Adrenal gland (tissue), 12 donors: ENCODE measurements around the gene NLRC5. TPM values are rescaled to one million over a fixed set of nuclear protein-coding genes. Genes with fewer than 3 reads are reported as not detected.
A peak's percentile ranks its signal among the peaks of the same experiment; 100 is the strongest.
"Not testable (repeated sequence)": the region's sequence is repeated elsewhere in the genome, so short reads cannot be mapped to it uniquely, and the experiment has no call there.

Experiments used
- DNase-seq, 7 donors: peaks; one replicate each; pipeline ENCODE4 v3.0.0-alpha.2; 2019 to 2020
- H3K27ac ChIP-seq, 5 donors: fragments of 200-600 bp; sonication (generic) in 4 of 5; 1 replicate in 3 of 5; 2 replicates in 2 of 5; pipeline versions ENCODE4 v1.5.1 to v1.8.0; 2016 to 2020; ENCODE audit warnings: mild to moderate bottlenecking in 1 of 5
- H3K27me3 ChIP-seq: fragments of 200-600 bp; 2 replicates; pipeline ENCODE4 v1.8.0; 2021
- H3K36me3 ChIP-seq, 2 donors: fragments of 200-600 bp; replicated peaks in 1 of 2; 1 replicate in 1 of 2; 2 replicates in 1 of 2; pipeline versions ENCODE4 v1.5.1 to v1.8.0; 2018 to 2022
- H3K4me1 ChIP-seq, 2 donors: fragments of 200-600 bp; replicated peaks in 1 of 2; 1 replicate in 1 of 2; 2 replicates in 1 of 2; pipeline versions ENCODE4 v1.5.1 to v1.8.0; 2018 to 2021
- H3K4me3 ChIP-seq, 4 donors: fragments of 200-600 bp; sonication (generic) in 3 of 4; one replicate each; pipeline ENCODE4 v1.5.1; 2016 to 2018
- H3K9me3 ChIP-seq, 3 donors: fragments of 200-600 bp; sonication (generic) in 1 of 3; replicated peaks in 1 of 3; 1 replicate in 2 of 3; 2 replicates in 1 of 3; pipeline versions ENCODE4 v1.5.1 to v1.8.0; 2016 to 2021
- POLR2A ChIP-seq, 2 donors: fragments of 450-650 bp; IDR thresholded peaks; one replicate each; pipeline ENCODE4 v1.6.1; 2017; ENCODE audit warnings: antibody characterized with exemption in 2 of 2, mild to moderate bottlenecking in 2 of 2, moderate library complexity in 1 of 2
- WGBS, 4 donors: extraction: QIAGEN DNeasy Blood & Tissue Kit in 2 of 4; methylation state at CpG; one replicate each; pipeline versions ENCODE4 v1.1.5 to v1.1.7; 2013 to 2017; 5-methylcytosine and 5-hydroxymethylcytosine counted together
- intact Hi-C, 2 donors: fragments of 100-400 bp; cut with DNase I; formaldehyde crosslinking; loops; one replicate each; pipeline versions ENCODE4 v1.14.1 to v1.15.0; 2022 to 2023
- polyA plus RNA-seq, 3 donors: library from polyadenylated mRNA; stranded (reverse); fragments of 200-250 nt in 2 of 3; fragments of 350-450 nt in 1 of 3; fragmentation: Illumina TruSeq in 1 of 3; extraction: RNeasy Lipid Tissue Mini Kit (QIAGEN cat#74804) in 1 of 3; gene quantifications; one replicate each; pipeline ENCODE4 v1.2.3, GENCODE V29; 2013 to 2014
- total RNA-seq, 9 donors: library from RNA; depleted of rRNA in 4 of 9; stranded (reverse); fragments of >200 nt in 4 of 9; fragments of 120-200 nt in 1 of 9; fragmentation: NEBNext Ultra II Directional in 1 of 9; extraction: Animal tissue kit (Norgen Biotek cat#: 25700) in 1 of 9; gene quantifications; one replicate each; pipeline versions ENCODE4 v1.1.0 to v1.2.4, GENCODE V29; 2013 to 2023
- TF ChIP-seq, protein P1 (sequence below), 6 experiments: fragments of 450-650 bp in 4 of 6; fragments of 200-600 bp in 2 of 6; sonication (generic) in 1 of 6; IDR thresholded peaks; 1 replicate in 5 of 6; 2 replicates in 1 of 6; pipeline versions ENCODE4 v1.5.1 to v1.8.0; 2016 to 2021; ENCODE audit warnings: antibody characterized with exemption in 6 of 6, mild to moderate bottlenecking in 2 of 6, moderate library complexity in 1 of 6
- donor health status: healthy with polysubstance abuse.
- donor health status: Bipolar disorder and iron deficiency.
- donor health status: DM: yes; HTN: yes; CAD: no.
- donor health status: DM: no; HTN: no; CAD: no.
- donor health status: DM: no; HTN: no; CAD: no.
- donor health status: DM: yes; HTN: yes; CAD: no.

NLRC5 gene
- total and polyA plus RNA-seq, 12 donors: 6.0 to 89.0 (median 26.6) TPM

GRCh38 chr16:56985962-56986360 is 3.4 kb upstream of the NLRC5 start:
- Histone ChIP-seq H3K36me3 (no peaks in the 10 kb centered on the region), H3K27me3 (no peaks in the 10 kb centered on the region), H3K4me3 (no peak overlapping the region), H3K9me3 (no peaks in the 10 kb centered on the region), H3K4me1 (peaks cover 23 to 43% of the 10 kb centered on the region in 2 donors), H3K27ac (peak overlapping the region in 3 of 5 donors; percentile 55 to 86 (median 72))
- 48 to 85% (median 71%) methylated on average over 2 of the region's 2 CpGs for WGBS, 4 donors
- intact Hi-C loops: no loop called here
- no peak for DNase-seq
- TF ChIP-seq, protein P1, sequence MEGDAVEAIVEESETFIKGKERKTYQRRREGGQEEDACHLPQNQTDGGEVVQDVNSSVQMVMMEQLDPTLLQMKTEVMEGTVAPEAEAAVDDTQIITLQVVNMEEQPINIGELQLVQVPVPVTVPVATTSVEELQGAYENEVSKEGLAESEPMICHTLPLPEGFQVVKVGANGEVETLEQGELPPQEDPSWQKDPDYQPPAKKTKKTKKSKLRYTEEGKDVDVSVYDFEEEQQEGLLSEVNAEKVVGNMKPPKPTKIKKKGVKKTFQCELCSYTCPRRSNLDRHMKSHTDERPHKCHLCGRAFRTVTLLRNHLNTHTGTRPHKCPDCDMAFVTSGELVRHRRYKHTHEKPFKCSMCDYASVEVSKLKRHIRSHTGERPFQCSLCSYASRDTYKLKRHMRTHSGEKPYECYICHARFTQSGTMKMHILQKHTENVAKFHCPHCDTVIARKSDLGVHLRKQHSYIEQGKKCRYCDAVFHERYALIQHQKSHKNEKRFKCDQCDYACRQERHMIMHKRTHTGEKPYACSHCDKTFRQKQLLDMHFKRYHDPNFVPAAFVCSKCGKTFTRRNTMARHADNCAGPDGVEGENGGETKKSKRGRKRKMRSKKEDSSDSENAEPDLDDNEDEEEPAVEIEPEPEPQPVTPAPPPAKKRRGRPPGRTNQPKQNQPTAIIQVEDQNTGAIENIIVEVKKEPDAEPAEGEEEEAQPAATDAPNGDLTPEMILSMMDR (IDR thresholded peaks at IDR 0.05): no peak
- TF ChIP-seq POLR2A (IDR thresholded peaks at IDR 0.05): no peak

GRCh38 chr16:56986361-56986760 is 3.0 kb upstream of the NLRC5 start:
- intact Hi-C loops: no loop called here
- H3K27me3 ChIP-seq: no peaks in the 10 kb centered on the region
- no peak overlapping the region for H3K4me3 ChIP-seq
- 25 to 44% (median 44%) methylated on average over 1 of the region's 1 CpG; no CpG with 5 or more reads in 1 of the 4 donors for WGBS, 4 donors
- H3K4me1 ChIP-seq: peaks cover 25 to 44% of the 10 kb centered on the region in 2 donors
- H3K27ac ChIP-seq: peak overlapping the region in 2 of 5 donors; percentile 72 to 86
- DNase-seq: no peak
- no peaks in the 10 kb centered on the region for H3K9me3 ChIP-seq
- H3K36me3 ChIP-seq: no peaks in the 10 kb centered on the region
- no peak for TF ChIP-seq POLR2A (IDR thresholded peaks at IDR 0.05)
- TF ChIP-seq, protein P1 (IDR thresholded peaks at IDR 0.05): no peak

- H3K27me3 ChIP-seq, H3K4me3 ChIP-seq, intact Hi-C loops, H3K36me3 ChIP-seq, H3K9me3 ChIP-seq, DNase-seq: not testable (repeated sequence)
- Histone ChIP-seq H3K4me1 (peaks cover 25 to 44% of the 10 kb centered on the region in 2 donors), H3K27ac (peak overlapping the region in 1 of 5 donors; percentile 86)
- WGBS, 4 donors: 89 to 93% (median 91%) methylated on average over 4 of the region's 4 CpGs
Measured at GRCh38 chr16:56986908-56987307, 2.4 kb upstream of the NLRC5 start.

DNA sequence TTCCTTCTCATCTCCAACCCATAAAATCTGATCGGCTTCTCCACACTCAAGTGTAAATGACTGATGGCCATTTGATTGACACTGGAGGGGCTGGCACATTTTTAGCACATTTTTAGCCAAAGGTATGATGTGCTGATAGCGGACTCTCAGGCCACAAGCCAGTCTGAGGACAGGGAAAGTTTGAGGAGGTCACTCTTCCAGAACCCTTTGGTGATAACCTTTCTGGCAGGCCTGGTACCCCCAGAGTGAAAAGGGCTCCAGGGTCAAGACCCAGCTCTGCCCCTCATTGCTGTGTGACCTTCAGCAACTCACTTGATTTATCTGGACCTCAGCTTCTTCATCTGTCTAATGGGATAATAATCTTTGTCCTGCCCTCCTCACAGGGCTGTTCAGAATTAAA is 1.7 kb upstream of the NLRC5 start:
- Histone ChIP-seq H3K27ac (peak overlapping the region in 1 of 5 donors; percentile 93), H3K36me3 (no peaks in the 10 kb centered on the region), H3K4me1 (peaks cover 25 to 44% of the 10 kb centered on the region in 2 donors), H3K27me3 (no peaks in the 10 kb centered on the region), H3K4me3 (no peak overlapping the region), H3K9me3 (no peaks in the 10 kb centered on the region)
- 91 to 100% (median 96%) methylated on average over 2 of the region's 2 CpGs for WGBS, 4 donors
- no peak for TF ChIP-seq POLR2A (IDR thresholded peaks at IDR 0.05)
- TF ChIP-seq, protein P1 (IDR thresholded peaks at IDR 0.05): no peak
- no peak for DNase-seq
- intact Hi-C loops: no loop called here
